Measurements from ENCODE around the gene APBA3.
A peak's percentile ranks its signal among the peaks of the same experiment; 100 is the strongest.
"Not testable (repeated sequence)": the region's sequence is repeated elsewhere in the genome, so short reads cannot be mapped to it uniquely, and the experiment has no call there.

The APBA3 gene

GRCh38 chr19:3770136-3770999 lies 8.9 kb upstream of the APBA3 start:
- no peak for DNase-seq (ENCODE audit: low spot score)

GRCh38 chr19:3769494-3769893 lies 8.0 kb upstream of the APBA3 start:
- no peak for DNase-seq (ENCODE audit: low spot score)

- DNase-seq (ENCODE audit: low spot score), result no peak
These were observed 7.2 kb upstream of the APBA3 start for GRCh38 chr19:3768748-3769099.

- DNase-seq (ENCODE audit: low spot score), result no peak
These were observed 6.7 kb upstream of the APBA3 start for GRCh38 chr19:3768015-3768747.

GRCh38 chr19:3767050-3767449 lies 5.6 kb upstream of the APBA3 start:
- no peak for DNase-seq (ENCODE audit: low spot score)

GRCh38 chr19:3766520-3766919 lies 5.0 kb upstream of the APBA3 start:
- DNase-seq (ENCODE audit: low spot score), result no peak

GRCh38 chr19:3765757-3766156 lies 4.3 kb upstream of the APBA3 start:
- DNase-seq (ENCODE audit: low spot score), result not testable (repeated sequence)

- DNase-seq (ENCODE audit: low spot score), result no peak
These were observed 3.6 kb upstream of the APBA3 start for GRCh38 chr19:3765121-3765520.

- DNase-seq (ENCODE audit: low spot score), result peak; percentile 98
These were observed 1.3 kb upstream of the APBA3 start, which contains the start of gene MRPL54 for GRCh38 chr19:3762501-3763459. TSS of gene MRPL54 (plus strand) at chr19:3762682. CDS start at chr19:3762701, 19 bp downstream.

GRCh38 chr19:3762130-3762473 lies 610 bp upstream of the APBA3 start:
- no peak for DNase-seq (ENCODE audit: low spot score)

GRCh38 chr19:3760871-3761361 lies 576 bp downstream of the APBA3 start:
- DNase-seq (ENCODE audit: low spot score), result no peak

- no peak for DNase-seq (ENCODE audit: low spot score)
These were observed 1.8 kb downstream of the APBA3 start for GRCh38 chr19:3759482-3760254.

GRCh38 chr19:3758297-3758696 lies 3.2 kb downstream of the APBA3 start:
- DNase-seq (ENCODE audit: low spot score), result not testable (repeated sequence)

GRCh38 chr19:3757705-3758104 lies 3.8 kb downstream of the APBA3 start:
- DNase-seq (ENCODE audit: low spot score), result not testable (repeated sequence)

GRCh38 chr19:3753631-3754410 lies 7.7 kb downstream of the APBA3 start:
- DNase-seq (ENCODE audit: low spot score), result no peak

- no peak for DNase-seq (ENCODE audit: low spot score)
These were observed 9.0 kb downstream of the APBA3 start for GRCh38 chr19:3752492-3752891.

GRCh38 chr19:3751236-3751635 lies 10.3 kb downstream of the APBA3 start:
- no peak for DNase-seq (ENCODE audit: low spot score)

GRCh38 chr19:3750211-3750610 lies 11.3 kb downstream of the APBA3 start:
- DNase-seq (ENCODE audit: low spot score), result no peak

- DNase-seq (ENCODE audit: low spot score), result no peak
These were observed 12.5 kb downstream of the APBA3 start for GRCh38 chr19:3748965-3749364.

GRCh38 chr19:3746371-3747056 lies 15.0 kb downstream of the APBA3 start:
- DNase-seq (ENCODE audit: low spot score), result no peak

All from HuH-7 (cell line).